AG09309 (cell line): ENCODE results near the gene INPP5B.

Source experiments
- DNase-seq: peaks from one replicate; pipeline ENCODE4 v3.0.0-alpha.2; 2010; ENCODE audit warnings: low read depth
- H3K4me3 ChIP-seq: 2 replicates; pipeline ENCODE4 v1.5.1; 2011; ENCODE audit warnings: mild to moderate bottlenecking, low read depth, low read length, moderate library complexity; ENCODE audit not compliant: control insufficient read depth
- TF ChIP-seq, protein P1 (sequence below): IDR thresholded peaks from 2 replicates; pipeline ENCODE4 v1.5.1; 2011; ENCODE audit warnings: mild to moderate bottlenecking, low read depth, low read length, inconsistent platforms; ENCODE audit not compliant: insufficient read depth, control insufficient read depth; ENCODE audit errors: missing control alignments

Gene INPP5B

DNA sequence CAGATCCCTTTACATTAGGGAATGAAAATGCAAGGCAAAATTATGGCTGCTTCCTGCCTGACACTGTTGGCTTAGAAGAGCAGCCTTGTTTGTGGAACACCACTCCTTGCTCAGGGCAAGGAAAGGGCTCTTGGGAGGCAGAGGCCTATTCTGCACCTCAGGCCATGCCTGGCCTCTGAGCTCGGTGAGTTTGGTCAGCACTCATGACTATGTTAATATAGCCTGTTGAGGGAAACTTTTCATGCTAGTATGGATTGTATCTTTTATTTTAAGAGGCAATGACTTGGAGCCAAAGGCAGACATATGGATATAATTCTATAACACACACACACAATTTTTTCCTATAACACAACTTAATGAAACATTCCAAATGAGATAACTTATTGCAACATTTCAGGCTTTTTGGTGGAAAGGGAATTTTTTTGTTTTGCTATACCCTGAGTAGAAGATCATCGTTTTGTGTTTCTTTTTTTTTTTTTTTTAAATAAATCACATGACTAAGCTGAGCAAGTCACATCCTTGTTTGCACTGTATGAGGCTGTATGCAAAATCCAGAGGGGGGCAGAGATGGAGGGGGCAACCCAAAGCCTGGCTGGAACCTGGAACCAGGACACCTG is 133.2 kb downstream of the INPP5B start:
- TF ChIP-seq, protein P1, sequence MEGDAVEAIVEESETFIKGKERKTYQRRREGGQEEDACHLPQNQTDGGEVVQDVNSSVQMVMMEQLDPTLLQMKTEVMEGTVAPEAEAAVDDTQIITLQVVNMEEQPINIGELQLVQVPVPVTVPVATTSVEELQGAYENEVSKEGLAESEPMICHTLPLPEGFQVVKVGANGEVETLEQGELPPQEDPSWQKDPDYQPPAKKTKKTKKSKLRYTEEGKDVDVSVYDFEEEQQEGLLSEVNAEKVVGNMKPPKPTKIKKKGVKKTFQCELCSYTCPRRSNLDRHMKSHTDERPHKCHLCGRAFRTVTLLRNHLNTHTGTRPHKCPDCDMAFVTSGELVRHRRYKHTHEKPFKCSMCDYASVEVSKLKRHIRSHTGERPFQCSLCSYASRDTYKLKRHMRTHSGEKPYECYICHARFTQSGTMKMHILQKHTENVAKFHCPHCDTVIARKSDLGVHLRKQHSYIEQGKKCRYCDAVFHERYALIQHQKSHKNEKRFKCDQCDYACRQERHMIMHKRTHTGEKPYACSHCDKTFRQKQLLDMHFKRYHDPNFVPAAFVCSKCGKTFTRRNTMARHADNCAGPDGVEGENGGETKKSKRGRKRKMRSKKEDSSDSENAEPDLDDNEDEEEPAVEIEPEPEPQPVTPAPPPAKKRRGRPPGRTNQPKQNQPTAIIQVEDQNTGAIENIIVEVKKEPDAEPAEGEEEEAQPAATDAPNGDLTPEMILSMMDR = no peak
- no peak for DNase-seq

DNA sequence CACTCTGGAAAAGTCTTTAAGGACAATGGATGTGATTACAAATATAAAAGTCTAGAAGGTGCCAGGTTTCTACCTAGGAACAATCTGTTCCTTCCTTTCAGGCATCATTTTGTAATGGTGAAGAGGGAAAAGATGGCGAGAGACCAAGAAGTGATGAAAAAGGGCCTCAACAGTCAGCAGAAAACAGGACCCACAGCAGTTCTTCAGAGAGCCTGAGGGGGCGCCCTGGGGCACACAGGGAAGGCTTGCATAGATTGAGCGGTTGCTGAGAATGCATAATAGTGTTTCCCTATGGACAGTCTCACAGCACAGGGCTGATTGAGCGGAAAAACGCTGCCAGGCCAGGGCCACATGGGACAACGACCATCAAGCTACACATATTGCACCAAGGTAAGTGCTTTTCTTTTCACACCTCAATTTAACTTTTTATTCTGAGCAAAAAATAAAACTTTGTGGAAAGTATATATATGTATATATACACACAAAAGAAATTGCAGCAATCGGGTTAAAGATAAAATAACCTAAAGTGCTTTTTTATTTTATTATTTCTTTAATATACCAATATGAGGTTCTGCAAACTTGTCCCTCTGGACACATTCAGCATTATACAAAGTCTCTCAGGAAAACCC is 135.7 kb downstream of the INPP5B start:
- TF ChIP-seq, protein P1 = peak; percentile 77
- DNase-seq = no peak
- H3K4me3 ChIP-seq = no peak overlapping the region

More for the DNA sequence above, 133.2 kb downstream of the INPP5B start:
- no peak overlapping the region for H3K4me3 ChIP-seq
